Tibial artery (tissue), 4 donors: ENCODE results near the gene VRK3.

Experiments
- DNase-seq, 2 donors: peaks; one replicate each; pipeline ENCODE4 v3.0.0-alpha.2; 2019
- H3K27ac ChIP-seq, 2 donors: fragments of 200-600 bp; sonication (generic) in 1 of 2; 1 replicate in 1 of 2; 2 replicates in 1 of 2; pipeline ENCODE4 v1.5.1; 2018 to 2019; ENCODE audit warnings: mild to moderate bottlenecking in 1 of 2
- H3K27me3 ChIP-seq, 2 donors: fragments of 200-600 bp; sonication (generic) in 1 of 2; one replicate each; pipeline versions ENCODE4 v1.5.1 to v1.6.0; 2016 to 2019
- H3K36me3 ChIP-seq, 3 donors: fragments of 200-600 bp; sonication (generic) in 2 of 3; one replicate each; pipeline ENCODE4 v1.5.1; 2016 to 2019; ENCODE audit warnings: mild to moderate bottlenecking in 2 of 3
- H3K4me1 ChIP-seq, 4 donors: fragments of 200-600 bp; sonication (generic) in 2 of 4; 1 replicate in 3 of 4; 2 replicates in 1 of 4; pipeline ENCODE4 v1.5.1; 2016 to 2019
- H3K4me3 ChIP-seq, 2 donors: fragments of 200-600 bp; sonication (generic) in 1 of 2; 1 replicate in 1 of 2; 2 replicates in 1 of 2; pipeline ENCODE4 v1.5.1; 2018 to 2019; ENCODE audit warnings: mild to moderate bottlenecking in 2 of 2
- H3K9me3 ChIP-seq, 3 donors: fragments of 200-600 bp; sonication (generic) in 1 of 3; one replicate each; pipeline ENCODE4 v1.5.1; 2016 to 2019
- intact Hi-C: fragments of 100-400 bp; cut with DNase I; formaldehyde crosslinking; loops from one replicate; pipeline ENCODE4 v1.15.0; 2023; ENCODE audit warnings: low total_unique reads
- TF ChIP-seq, protein P1 (sequence below), 2 experiments: fragments of 200-600 bp in 1 of 2; fragments of 450-650 bp in 1 of 2; IDR thresholded peaks; one replicate each; pipeline ENCODE4 v1.5.1; 2017 to 2019; ENCODE audit warnings: antibody characterized with exemption in 2 of 2, mild to moderate bottlenecking in 1 of 2, moderate library complexity in 1 of 2

The VRK3 gene

DNA sequence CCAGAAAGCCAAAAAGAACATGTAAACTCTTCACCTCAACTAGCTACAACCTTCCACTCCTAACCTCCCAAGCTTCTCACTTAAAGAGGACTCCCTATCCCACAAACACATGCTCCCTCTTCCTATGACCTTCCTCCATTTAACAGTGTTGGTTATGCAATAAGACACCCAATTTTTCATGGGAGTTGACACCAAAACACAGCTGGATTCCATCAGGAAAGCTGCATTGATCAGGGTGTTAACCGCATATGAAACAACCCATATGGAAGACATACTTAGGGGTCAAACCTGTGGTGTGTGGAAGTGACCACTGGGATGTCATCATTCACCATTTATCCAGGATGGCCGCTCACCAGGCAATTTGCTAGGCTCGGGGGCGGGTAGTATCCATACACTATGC, 22.5 kb upstream of the VRK3 start:
- no peak for DNase-seq
- H3K27me3 ChIP-seq: no peaks in the 10 kb centered on the region
- H3K4me1 ChIP-seq: peaks cover 0 to 7% (median 2%) of the 10 kb centered on the region in 4 donors
- H3K27ac ChIP-seq: no peak overlapping the region
- H3K9me3 ChIP-seq: peaks cover 2 to 74% (median 60%) of the 10 kb centered on the region in 3 donors
- H3K36me3 ChIP-seq: peaks cover 46 to 52% (median 49%) of the 10 kb centered on the region in 3 donors
- no peak overlapping the region for H3K4me3 ChIP-seq
- intact Hi-C loops: no loop called here
- TF ChIP-seq, protein P1, sequence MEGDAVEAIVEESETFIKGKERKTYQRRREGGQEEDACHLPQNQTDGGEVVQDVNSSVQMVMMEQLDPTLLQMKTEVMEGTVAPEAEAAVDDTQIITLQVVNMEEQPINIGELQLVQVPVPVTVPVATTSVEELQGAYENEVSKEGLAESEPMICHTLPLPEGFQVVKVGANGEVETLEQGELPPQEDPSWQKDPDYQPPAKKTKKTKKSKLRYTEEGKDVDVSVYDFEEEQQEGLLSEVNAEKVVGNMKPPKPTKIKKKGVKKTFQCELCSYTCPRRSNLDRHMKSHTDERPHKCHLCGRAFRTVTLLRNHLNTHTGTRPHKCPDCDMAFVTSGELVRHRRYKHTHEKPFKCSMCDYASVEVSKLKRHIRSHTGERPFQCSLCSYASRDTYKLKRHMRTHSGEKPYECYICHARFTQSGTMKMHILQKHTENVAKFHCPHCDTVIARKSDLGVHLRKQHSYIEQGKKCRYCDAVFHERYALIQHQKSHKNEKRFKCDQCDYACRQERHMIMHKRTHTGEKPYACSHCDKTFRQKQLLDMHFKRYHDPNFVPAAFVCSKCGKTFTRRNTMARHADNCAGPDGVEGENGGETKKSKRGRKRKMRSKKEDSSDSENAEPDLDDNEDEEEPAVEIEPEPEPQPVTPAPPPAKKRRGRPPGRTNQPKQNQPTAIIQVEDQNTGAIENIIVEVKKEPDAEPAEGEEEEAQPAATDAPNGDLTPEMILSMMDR (IDR thresholded peaks at IDR 0.05): no peak

DNA sequence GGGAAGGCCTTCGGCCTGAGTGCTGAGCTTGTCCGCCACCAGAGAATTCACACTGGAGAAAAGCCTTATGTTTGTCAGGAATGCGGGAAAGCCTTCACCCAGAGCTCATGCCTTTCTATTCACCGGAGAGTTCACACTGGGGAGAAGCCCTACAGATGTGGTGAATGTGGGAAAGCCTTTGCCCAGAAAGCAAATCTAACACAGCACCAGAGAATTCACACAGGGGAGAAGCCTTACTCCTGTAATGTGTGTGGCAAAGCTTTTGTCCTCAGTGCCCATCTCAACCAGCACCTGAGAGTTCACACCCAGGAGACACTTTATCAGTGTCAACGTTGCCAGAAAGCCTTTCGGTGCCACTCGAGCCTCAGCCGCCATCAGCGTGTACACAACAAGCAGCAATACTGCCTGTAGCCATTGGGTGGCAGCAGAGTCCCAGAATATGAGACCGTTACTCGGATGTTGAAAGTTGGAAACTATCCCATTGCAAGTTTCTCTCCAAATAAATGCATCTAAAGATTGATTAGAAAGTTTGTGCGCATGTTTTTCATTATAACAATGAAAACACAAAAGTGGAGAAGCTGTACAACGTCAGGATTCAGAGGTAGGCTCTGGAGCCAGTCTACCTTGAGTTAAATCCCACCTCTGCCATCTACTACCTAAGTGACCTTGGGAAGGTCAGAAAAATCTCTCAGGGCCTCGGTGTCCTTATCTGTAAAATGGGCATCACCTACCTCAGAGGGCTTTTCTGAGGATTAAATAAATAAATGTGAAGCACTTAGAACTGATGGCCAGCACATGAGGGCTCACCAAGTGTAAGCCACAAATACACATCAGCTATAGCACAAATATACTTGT, 21.7 kb upstream of the VRK3 start:
- H3K4me1 ChIP-seq: peaks cover 0 to 7% (median 2%) of the 10 kb centered on the region in 4 donors
- H3K27me3 ChIP-seq: no peaks in the 10 kb centered on the region
- no peak overlapping the region for H3K27ac ChIP-seq
- peaks cover 2 to 78% (median 57%) of the 10 kb centered on the region in 3 donors for H3K9me3 ChIP-seq
- TF ChIP-seq, protein P1 (IDR thresholded peaks at IDR 0.05): peak; percentile 63 to 70
- peak in 1 of 2 donors; percentile 66 for DNase-seq
- intact Hi-C loops: no loop called here
- H3K36me3 ChIP-seq: peaks cover 54 to 60% (median 57%) of the 10 kb centered on the region in 3 donors
- no peak overlapping the region for H3K4me3 ChIP-seq

DNA sequence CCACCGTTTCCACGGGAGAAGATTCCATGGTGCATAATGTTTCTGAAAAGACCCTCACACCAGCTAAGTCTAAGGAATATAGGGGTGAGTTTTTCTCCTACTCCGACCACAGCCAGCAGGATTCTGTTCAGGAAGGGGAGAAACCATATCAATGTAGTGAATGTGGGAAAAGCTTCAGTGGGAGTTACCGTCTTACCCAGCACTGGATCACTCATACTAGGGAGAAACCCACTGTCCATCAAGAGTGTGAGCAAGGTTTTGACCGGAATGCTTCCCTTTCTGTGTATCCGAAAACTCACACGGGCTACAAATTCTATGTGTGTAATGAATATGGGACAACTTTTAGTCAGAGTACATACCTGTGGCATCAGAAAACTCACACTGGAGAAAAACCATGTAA, 19.8 kb upstream of the VRK3 start:
- peaks cover 74 to 80% (median 76%) of the 10 kb centered on the region in 3 donors for H3K36me3 ChIP-seq
- no peak overlapping the region for H3K4me3 ChIP-seq
- H3K27ac ChIP-seq: no peak overlapping the region
- peaks cover 2 to 66% (median 56%) of the 10 kb centered on the region in 3 donors for H3K9me3 ChIP-seq
- intact Hi-C loops: no loop called here
- no peaks in the 10 kb centered on the region for H3K27me3 ChIP-seq
- DNase-seq: no peak
- TF ChIP-seq, protein P1 (IDR thresholded peaks at IDR 0.05): no peak
- peaks cover 0 to under 1% (median 0%) of the 10 kb centered on the region in 4 donors for H3K4me1 ChIP-seq

DNA sequence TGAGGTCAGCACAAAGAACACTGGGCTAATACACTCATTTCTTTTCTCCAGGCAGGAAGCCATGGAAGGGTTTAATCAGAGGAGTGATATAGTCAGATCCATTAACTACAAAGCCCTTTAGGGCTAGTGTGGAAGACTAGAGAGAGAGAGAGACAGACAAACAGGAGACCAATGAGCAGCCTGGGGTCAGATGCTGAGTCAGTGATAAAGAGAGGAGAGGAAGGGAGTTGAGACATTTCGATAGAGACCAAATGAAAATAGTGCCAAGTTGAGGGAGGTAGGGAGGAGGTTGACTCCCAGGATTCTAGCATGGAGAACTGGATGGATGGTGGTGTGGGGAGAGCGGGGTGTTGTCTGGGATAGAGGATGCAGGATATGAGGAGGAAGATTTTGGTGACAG, 18.8 kb upstream of the VRK3 start:
- Histone ChIP-seq H3K9me3 (peaks cover 2 to 64% (median 56%) of the 10 kb centered on the region in 3 donors), H3K27me3 (no peaks in the 10 kb centered on the region), H3K4me1 (no peaks in the 10 kb centered on the region), H3K36me3 (peaks cover 83 to 89% (median 86%) of the 10 kb centered on the region in 3 donors), H3K4me3 (no peak overlapping the region), H3K27ac (no peak overlapping the region)
- DNase-seq: no peak
- intact Hi-C loops: no loop called here
- TF ChIP-seq, protein P1 (IDR thresholded peaks at IDR 0.05): no peak

DNA sequence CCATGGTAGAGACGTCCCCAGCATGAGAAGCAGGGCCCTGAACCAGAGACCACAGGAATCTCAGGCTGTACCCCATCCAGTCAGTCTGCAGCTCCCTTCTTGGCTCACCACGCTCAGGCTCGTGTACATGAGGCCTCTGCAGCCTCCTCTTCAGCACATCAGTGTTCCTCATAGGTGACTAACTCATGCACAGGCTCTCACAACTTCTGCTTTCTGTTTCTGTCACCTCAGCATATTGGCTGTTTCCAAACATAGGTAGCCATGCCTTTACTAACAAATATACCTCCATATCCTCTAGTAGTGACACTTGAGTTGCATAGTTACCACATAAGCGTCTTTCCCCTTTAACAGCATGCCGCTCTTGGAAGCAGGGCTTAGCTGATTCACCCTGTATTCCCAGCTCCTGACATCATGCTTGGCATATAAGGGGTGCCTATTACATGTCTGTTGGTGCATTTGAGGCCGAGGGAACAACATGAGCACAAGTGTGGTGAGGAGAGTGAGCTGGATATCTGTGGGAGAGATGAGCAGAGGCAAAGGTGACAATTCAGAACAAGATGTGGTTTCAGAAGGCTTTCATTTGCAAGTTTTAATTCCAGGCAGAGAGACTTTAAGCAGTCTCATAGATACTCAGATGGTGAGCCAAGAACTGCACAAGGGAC, 17.3 kb upstream of the VRK3 start:
- intact Hi-C loops: no loop called here

More for the DNA sequence above, 17.3 kb upstream of the VRK3 start:
- TF ChIP-seq, protein P1 (IDR thresholded peaks at IDR 0.05): no peak
- H3K27me3 ChIP-seq: no peaks in the 10 kb centered on the region
- no peak for DNase-seq
- no peaks in the 10 kb centered on the region for H3K4me1 ChIP-seq
- peaks cover 2 to 49% (median 43%) of the 10 kb centered on the region in 3 donors for H3K9me3 ChIP-seq
- no peak overlapping the region for H3K4me3 ChIP-seq
- peaks cover 89 to 97% (median 93%) of the 10 kb centered on the region in 3 donors for H3K36me3 ChIP-seq
- no peak overlapping the region for H3K27ac ChIP-seq
